Measurements from ENCODE around the gene SLC22A23. TPM values are rescaled to one million over a fixed set of nuclear protein-coding genes. Genes with fewer than 3 reads are reported as not detected.
"Not testable (repeated sequence)": the region's sequence is repeated elsewhere in the genome, so short reads cannot be mapped to it uniquely, and the experiment has no call there.

Gene SLC22A23
- total RNA-seq, 1 experiment from 2014 or later = 2.8 TPM

DNA sequence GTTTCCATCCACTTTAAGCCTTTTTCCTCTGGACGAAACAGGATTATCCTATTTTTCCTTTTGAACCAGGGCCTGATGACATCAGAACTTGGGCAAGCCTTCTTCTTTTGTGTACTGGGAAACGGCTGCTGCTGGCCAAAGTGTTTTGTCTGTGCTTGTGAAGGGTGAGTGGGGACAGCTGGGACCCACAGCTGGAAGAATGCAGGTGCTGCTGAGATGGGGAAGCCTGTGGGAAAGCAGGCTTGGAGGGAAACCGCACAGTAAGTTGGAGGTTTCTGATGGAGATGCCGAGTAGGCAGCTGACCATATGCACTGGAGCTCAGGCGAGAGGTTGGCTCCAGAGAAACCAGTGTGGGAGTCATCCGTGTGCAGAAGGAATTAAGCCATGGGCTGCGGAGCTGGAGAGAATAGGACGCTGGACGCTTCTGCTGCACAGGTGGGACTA lies 206.6 kb downstream of the SLC22A23 start:
- Histone ChIP-seq H3K27me3 (no peaks in the 10 kb centered on the region), H3K4me3 (no peak overlapping the region)

DNA sequence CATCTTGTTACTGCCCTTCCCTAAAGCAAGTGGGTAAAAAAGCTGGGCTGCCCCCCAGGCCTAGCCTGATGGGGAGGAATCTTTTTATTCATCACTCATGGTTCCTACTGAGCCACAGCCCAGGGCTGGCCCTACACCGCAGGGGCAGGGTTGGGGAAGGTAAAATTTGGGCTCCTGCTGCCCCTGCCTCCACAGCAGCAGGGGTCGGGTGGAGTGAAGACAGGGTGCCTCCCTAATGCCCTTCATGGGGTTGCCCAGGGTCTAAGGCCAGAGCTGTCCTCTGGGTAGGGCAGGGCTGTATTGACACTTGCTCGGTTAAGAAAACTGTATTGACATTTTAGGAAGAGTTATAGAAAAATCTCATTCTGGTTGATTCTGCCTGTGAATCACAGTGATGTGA lies 207.0 kb downstream of the SLC22A23 start:
- no peak for DNase-seq

More for the DNA sequence above, 206.6 kb downstream of the SLC22A23 start:
- DNase-seq = no peak
- Histone ChIP-seq H3K36me3 (no peaks in the 10 kb centered on the region), H3K9me3 (no peaks in the 10 kb centered on the region)

DNA sequence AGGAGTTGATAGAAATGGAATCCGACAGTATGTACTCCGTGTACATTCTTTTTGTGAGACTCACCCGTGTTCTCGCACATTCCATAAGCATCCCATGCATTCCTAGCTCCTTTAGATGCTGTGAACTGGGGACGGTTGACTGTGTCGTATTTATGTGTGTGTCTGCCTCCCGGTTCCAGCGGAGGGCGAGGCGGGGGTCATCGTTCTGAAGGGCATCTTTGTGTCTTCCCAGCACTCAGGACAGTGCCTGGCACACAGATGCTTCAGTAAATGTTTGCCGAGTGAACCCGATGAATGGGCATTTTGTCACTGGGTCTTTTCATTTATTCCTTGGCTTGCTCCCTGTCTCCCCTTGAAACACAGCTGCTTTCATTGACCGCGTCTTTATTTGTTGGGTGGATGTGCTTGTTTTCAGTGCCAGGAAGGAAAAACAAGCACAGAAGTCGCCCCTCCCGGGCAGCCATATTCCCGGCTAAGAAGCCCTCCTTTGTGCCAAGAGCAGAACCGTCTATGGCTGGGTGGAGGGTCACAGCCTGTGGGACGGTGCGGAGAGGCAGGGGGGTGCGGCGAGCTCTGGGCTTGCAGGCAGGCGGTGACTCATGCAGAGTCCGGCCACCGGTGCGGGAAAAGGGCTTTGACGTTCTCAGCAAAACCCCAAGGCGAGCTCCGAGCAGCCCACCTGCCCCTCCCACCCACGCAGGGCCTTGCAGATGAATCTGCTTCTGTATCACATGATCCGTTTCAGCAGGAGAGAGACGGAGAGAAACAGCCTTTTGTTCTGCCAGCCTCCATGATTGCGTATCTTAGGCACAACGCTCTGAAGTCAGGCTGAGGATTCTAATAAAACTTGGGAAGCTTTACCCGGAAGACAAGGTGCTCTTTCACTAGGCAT lies 209.3 kb downstream of the SLC22A23 start:
- Histone ChIP-seq H3K36me3 (no peaks in the 10 kb centered on the region), H3K27me3 (no peaks in the 10 kb centered on the region), H3K9me3 (no peaks in the 10 kb centered on the region), H3K4me3 (peak overlapping the region; percentile 18)
- DNase-seq = peak; percentile 60

More for the DNA sequence above, 207.0 kb downstream of the SLC22A23 start:
- Histone ChIP-seq H3K27me3 (no peaks in the 10 kb centered on the region), H3K4me3 (no peak overlapping the region), H3K9me3 (no peaks in the 10 kb centered on the region), H3K36me3 (no peaks in the 10 kb centered on the region)

DNA sequence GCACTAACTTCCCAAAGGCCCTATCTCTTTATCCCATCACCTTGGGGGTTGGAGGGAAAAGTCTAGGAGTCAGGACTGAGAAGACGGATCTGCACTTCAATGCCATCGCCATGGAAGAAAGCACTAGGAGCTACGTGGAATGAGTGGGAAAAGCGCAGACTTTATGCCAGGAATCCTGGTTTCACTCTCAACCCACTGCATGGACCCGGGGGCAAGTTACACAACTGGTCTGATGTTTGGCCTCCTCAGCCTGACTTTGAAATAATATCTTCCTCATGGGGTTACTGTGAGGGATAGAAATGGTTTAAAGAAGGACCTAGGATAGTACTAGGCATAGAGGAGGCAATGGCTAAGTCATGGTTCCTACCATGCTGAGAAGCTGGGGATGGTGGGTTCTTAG lies 211.6 kb downstream of the SLC22A23 start:
- no peak overlapping the region for H3K4me3 ChIP-seq
- no peaks in the 10 kb centered on the region for H3K36me3 ChIP-seq
- H3K27me3 ChIP-seq = no peaks in the 10 kb centered on the region
- no peak for DNase-seq
- no peaks in the 10 kb centered on the region for H3K9me3 ChIP-seq

DNA sequence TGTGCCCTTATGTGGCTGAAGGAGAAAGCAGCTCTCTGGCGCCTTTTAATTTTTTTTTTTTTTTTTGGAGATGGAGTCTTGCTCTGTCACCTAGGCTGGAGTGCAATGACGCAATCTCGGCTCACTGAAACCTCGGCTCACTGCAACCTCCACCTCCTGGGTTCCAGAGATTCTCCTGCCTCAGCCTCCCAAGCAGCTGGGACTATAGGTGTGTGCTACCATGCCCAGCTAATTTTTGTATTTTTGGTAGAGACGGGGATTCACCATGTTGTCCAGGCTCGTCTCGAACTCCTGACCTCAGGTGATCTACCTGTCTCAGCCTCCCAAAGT lies 212.1 kb downstream of the SLC22A23 start:
- not testable (repeated sequence) for H3K9me3 ChIP-seq, DNase-seq, H3K4me3 ChIP-seq, H3K36me3 ChIP-seq, H3K27me3 ChIP-seq

DNA sequence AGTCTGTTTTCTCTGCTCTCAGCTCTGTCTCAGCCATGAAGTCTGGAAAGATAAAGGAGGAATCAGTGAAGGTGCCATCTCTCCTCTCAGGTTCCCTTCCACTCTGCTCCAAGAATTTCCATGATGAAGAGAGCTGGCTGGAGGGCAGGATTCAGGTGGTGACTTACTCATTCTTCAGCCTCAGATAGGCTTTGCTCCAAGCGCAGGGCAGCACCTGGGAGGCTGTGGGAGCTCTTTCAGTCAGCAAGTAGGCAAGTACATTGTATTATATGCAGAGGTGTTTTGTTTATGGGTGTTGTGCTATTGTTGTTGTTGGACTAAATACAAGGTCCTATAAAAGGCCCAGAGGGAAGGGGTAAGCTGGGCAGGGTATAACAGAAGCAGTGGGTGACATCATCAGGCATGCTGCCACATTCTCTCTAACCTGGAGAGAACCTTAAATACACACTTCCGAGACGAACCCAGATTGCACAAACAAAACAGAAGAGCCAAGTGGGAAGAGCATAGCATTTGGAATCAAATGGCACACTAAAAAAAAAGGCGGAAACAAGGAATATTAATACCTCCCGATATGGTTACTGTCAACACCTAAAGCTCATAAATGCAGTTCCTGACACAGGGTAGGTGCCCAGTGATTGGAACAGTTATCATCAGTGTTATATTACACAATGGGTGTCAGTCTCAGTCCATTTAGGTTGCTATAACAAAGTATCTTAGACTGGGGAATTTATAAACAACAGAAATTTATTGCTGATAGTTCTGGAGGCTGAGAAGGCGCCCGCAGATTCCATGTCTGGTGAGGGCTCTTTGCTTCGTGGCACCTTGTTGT lies 212.6 kb downstream of the SLC22A23 start:
- Histone ChIP-seq H3K4me3 (no peak overlapping the region), H3K36me3 (no peaks in the 10 kb centered on the region), H3K9me3 (no peaks in the 10 kb centered on the region), H3K27me3 (no peaks in the 10 kb centered on the region)
- DNase-seq = no peak

DNA sequence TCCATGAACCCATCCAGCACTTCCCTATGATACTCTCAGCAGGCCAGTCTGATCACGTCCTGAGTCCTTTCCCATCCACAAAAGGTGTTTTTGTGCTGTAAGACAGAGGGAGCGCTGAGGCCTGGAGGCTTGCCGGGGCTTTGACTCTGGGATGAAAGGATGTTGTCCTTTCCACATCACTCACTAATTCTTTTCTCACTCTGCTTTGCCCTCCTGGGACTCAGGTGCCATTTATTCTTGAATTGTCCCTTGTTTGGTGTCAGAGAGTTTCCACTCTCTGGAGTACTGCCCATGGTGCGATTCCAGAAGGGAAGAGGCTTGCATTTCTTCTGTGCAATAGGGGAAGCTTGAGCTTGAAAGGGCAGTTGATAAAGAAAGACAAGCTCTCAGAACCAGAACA lies 214.1 kb downstream of the SLC22A23 start:
- H3K9me3 ChIP-seq = no peaks in the 10 kb centered on the region
- H3K4me3 ChIP-seq = no peak overlapping the region
- H3K36me3 ChIP-seq = no peaks in the 10 kb centered on the region
- DNase-seq = no peak
- H3K27me3 ChIP-seq = no peaks in the 10 kb centered on the region

DNA sequence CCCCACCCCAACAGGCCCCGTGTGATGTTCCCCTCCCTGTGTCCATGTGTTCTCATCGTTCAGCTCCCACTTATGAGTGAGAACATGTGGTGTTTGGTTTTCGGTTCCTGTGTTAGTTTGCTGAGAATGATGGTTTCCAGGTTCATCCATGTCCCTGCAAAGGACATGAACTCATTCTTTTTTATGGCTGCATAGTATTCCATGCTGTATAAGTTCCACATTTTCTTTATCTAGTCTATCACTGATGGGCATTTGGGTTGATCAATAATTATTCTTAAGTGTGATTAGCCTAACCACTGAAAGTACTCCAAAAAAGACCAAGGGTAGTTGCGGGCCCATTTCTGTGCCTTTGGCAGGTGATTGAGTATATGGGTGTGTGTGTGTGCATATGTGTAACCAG lies 215.1 kb downstream of the SLC22A23 start:
- DNase-seq, H3K36me3 ChIP-seq, H3K9me3 ChIP-seq, H3K27me3 ChIP-seq, H3K4me3 ChIP-seq: not testable (repeated sequence)

DNA sequence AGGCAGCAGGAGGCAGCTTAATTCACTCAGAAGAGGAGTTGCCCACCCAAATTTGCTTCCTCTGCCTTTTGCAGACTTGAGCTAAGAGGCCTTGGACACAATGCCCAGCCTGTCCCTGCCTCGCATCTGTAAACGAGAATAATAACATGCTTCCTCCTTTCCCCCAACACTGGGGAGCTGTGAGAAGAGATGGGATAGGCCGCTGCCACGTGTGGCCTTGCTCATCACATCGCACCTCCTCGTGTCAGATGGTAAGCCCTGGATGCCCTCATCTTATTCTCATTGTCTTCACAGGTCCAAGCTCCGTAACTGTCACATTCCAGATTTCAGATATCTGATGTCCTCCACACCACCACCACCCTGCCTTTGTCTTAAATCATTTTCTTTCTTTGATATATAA lies 216.3 kb downstream of the SLC22A23 start:
- no peak for DNase-seq

DNA sequence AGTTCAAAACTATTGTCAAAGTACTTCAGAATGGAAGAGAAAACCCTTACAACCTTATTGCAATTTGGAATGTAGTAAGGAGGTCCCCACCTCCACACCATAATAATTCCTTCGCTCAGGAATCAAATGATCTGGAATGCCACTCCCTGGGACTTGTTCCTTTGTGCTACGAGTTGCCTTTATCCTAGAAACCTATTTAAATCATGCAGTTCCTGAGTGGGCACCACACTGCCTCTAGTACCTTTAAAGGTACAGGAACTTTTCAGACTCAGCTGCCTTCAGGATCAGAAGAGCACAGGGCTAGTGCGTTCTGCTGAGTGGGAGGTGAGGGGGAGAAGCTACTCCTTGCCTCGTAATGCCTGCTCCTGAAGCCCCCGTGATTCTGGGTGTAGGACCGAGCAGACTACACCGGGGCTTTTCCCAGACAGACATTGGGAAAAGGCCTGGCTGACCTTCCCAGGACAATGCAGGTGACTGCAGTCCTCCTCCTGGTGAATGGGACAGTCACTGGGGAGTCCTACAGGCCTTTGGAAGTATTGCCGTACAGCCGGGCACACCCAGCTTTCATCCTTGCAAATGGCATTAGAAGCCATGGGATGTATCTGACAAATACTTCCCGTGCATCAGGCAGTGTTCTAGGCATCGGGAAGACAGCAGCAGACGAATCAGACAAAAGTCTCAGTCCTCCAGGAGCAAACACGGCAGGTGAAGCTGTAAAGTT lies 217.6 kb downstream of the SLC22A23 start:
- Histone ChIP-seq H3K36me3 (no peaks in the 10 kb centered on the region), H3K4me3 (no peak overlapping the region), H3K27me3 (no peaks in the 10 kb centered on the region), H3K9me3 (no peaks in the 10 kb centered on the region)
- DNase-seq = no peak

More for the DNA sequence above, 216.3 kb downstream of the SLC22A23 start:
- Histone ChIP-seq H3K27me3 (no peaks in the 10 kb centered on the region), H3K4me3 (no peak overlapping the region), H3K9me3 (no peaks in the 10 kb centered on the region), H3K36me3 (no peaks in the 10 kb centered on the region)

DNA sequence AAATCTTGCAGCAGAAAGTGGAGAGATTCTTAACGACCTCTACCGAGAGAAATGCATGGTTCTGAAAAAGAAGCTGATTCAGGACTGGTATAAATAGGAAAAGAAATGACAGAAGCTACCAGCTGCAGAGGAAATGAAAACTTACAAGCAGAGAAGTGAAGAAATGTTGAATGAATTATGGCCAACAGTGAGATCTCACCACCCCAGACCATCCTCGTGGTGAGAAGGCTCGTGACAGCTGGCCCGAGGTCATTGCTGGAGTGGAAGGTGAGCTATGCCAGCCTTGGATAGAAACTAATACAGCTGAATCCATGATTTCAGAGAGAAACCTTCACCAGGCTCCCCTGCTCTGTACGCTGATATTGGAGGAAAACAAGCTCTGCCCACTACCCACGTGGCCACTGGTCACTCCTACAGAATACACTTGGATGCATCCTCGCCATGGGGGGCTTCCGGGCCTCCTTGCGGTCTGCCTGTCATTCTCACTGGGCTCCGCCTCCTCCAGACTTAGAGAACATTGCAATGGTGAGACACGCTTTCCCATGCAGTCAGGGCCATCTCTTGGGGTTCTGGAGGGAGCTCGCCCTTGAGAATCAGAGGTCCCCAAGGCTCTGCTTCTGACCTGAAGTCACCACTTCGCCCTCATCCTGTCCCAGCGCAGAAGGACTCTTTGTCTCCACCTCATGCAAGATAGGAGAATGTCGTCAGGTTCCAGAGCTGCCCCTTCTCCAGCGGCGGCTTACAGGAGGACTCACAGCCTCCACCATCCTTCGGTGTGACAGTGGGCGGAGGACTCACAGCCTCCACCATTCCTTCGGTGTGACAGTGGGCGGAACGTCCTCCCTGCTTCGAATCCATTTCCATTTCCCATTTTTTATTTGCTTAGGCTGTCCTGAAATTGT lies 218.8 kb downstream of the SLC22A23 start:
- Histone ChIP-seq H3K9me3 (no peaks in the 10 kb centered on the region), H3K4me3 (no peak overlapping the region), H3K27me3 (no peaks in the 10 kb centered on the region), H3K36me3 (no peaks in the 10 kb centered on the region)
- DNase-seq = no peak

DNA sequence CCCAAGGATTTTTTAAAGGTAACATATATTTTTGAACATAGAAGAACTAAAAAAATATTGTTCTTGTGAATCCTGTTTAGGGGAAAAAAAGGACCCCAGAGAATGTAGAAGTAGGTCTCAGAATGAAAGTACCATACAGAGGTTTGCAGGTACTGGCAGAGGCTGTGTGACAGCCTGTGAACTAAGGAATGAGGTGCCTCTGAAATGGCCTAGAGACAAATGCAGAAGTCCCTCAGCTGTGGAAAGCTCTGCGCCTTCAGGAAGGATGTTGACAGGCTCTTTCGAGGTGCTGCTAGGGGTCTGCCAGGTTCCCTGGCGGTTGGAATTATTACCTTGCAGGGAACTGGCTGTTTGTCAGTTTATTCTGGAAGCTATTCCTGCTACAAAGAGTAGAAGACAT lies 220.8 kb downstream of the SLC22A23 start:
- H3K4me3 ChIP-seq = no peak overlapping the region
- no peak for DNase-seq
- H3K36me3 ChIP-seq = no peaks in the 10 kb centered on the region
- no peaks in the 10 kb centered on the region for H3K27me3 ChIP-seq
- no peaks in the 10 kb centered on the region for H3K9me3 ChIP-seq

DNA sequence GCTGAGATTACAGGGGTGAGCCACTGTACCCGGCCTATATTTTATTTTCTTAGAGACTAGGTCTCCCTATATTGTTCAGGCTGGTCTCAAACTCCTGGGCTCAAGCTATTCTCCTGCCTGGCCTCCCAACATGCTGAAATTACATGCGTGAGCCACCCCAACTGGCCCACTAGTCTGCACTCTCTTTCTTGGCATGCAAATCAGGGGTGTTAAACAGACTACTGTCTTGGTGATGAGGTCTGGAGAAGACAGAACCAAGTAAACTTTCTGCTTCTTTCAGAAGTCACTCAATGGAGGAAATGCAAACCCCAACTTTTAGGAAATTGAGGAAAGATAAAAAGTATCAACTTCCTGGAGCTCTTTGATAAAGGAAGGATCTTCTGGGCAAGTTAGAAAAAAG lies 221.4 kb downstream of the SLC22A23 start:
- Histone ChIP-seq H3K27me3 (no peaks in the 10 kb centered on the region), H3K4me3 (no peak overlapping the region)
- DNase-seq = no peak

DNA sequence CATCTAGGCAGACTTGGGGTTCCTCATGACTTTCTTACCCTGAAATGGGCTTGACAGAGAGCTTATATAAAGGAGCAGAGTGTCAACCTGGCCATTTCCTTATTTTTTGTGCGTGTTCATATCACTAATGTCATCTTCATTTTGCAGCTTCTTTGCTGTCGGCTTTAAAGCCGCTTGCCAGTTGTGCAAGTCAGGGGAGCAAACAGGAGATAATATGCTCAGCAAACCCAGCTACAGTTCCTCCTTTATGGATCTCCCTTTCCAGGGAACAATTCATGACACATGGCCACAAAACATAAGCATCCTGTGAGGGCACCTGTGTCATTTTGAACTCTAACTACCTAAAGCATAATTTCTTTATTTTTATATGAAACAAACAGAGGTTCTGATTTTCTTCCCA lies 222.9 kb downstream of the SLC22A23 start:
- Histone ChIP-seq H3K9me3 (no peaks in the 10 kb centered on the region), H3K27me3 (peaks cover 2% of the 10 kb centered on the region), H3K36me3 (no peaks in the 10 kb centered on the region), H3K4me3 (no peak overlapping the region)
- DNase-seq = no peak

More for the DNA sequence above, 221.4 kb downstream of the SLC22A23 start:
- Histone ChIP-seq H3K36me3 (no peaks in the 10 kb centered on the region), H3K9me3 (no peaks in the 10 kb centered on the region)

DNA sequence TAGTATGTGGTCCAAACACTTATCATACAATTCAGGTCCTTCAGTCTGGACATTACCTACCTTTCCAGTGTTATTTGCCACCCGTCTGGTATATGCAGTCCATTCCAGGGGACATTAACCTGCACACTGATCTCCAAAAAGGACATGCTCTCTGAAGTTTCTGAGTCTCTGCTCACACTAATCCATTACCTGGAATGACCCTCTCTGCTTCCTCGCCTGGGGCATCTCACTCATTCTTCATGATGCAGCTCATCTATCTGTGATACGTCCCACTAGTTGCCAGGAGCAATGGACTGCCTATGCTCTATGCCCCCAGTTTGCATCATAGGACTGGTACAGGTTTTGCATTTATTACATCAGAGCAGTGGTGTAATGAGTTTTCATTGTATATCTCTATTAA lies 223.5 kb downstream of the SLC22A23 start:
- no peak overlapping the region for H3K4me3 ChIP-seq
- no peak for DNase-seq
- H3K36me3 ChIP-seq = no peaks in the 10 kb centered on the region
- H3K9me3 ChIP-seq = no peaks in the 10 kb centered on the region
- H3K27me3 ChIP-seq = peaks cover 4% of the 10 kb centered on the region
